ENCODE measurements around the gene ALG12.

ALG12 gene

GRCh38 chr22:49943405-49943765 lies 25.1 kb upstream of the ALG12 start:
- Histone ChIP-seq H4K91ac (ENCODE audit: low read depth, low read length, poor library complexity) (no peak overlapping the region), H3K36me3 (replicated peaks in 1 of 2; ENCODE audit: control insufficient read depth in 2 of 2, insufficient read depth in 2 of 2, low read length in 2 of 2) (no peaks in the 10 kb centered on the region), H3K4me3 (ENCODE audit: low read length in 2 of 2) (no peak overlapping the region), H3K23ac (ENCODE audit: low read depth, low read length, poor library complexity) (no peak overlapping the region), H4K8ac (ENCODE audit: low read depth, low read length) (no peak overlapping the region), H2BK12ac (ENCODE audit: low read length) (no peak overlapping the region), H2BK120ac (ENCODE audit: low read depth, low read length) (no peak overlapping the region), H3K79me1 (ENCODE audit: low read depth, low read length) (no peaks in the 10 kb centered on the region), H3K4me2 (ENCODE audit: insufficient read depth, low read length, poor library complexity, severe bottlenecking) (no peak overlapping the region), H3K27me3 (ENCODE audit: control insufficient read depth in 3 of 3, insufficient read depth in 3 of 3, low read depth in 1 of 3, low read length in 3 of 3) (no peaks in the 10 kb centered on the region), H2BK5ac (ENCODE audit: low read length) (no peak overlapping the region), H2AFZ (ENCODE audit: low read length) (no peak overlapping the region), H2AK5ac (ENCODE audit: low read depth, low read length) (peak overlapping the region; percentile 93), H3K18ac (ENCODE audit: low read length) (peak overlapping the region; percentile 64), H3K9me3 (replicated peaks in 1 of 2; ENCODE audit: control insufficient read depth in 2 of 2, insufficient read depth in 1 of 2, low read depth in 1 of 2, low read length in 2 of 2) (no peaks in the 10 kb centered on the region), H3K27ac (replicated peaks; ENCODE audit: low read length) (no peak overlapping the region), H3K4ac (ENCODE audit: low read length) (no peak overlapping the region), H3K14ac (ENCODE audit: low read length) (no peak overlapping the region), H2BK15ac (ENCODE audit: low read length) (peak overlapping the region; percentile 67), H3K9ac (ENCODE audit: low read depth, low read length, poor library complexity) (no peak overlapping the region), H3K4me1 (ENCODE audit: control insufficient read depth in 2 of 2, insufficient read depth in 1 of 2, low read depth in 1 of 2, low read length in 2 of 2) (peaks cover 8 to 21% of the 10 kb centered on the region in 2 donors)
- no CpG with 5 or more reads among the region's 11 CpGs for WGBS, 2 donors (ENCODE audit: extremely low coverage in 2 of 2, insufficient read length in 2 of 2, insufficient replicate concordance in 1 of 2)
- DNase-seq (ENCODE audit: low spot score): no peak

GRCh38 chr22:49942565-49943404 lies 24.5 kb upstream of the ALG12 start:
- no peak overlapping the region for H2BK5ac ChIP-seq (ENCODE audit: low read length)
- whole genome bisulfite sequencing, 2 donors (ENCODE audit: extremely low coverage in 2 of 2, insufficient read length in 2 of 2, insufficient replicate concordance in 1 of 2): 100% methylated on average over 3 of the region's 21 CpGs
- H2AFZ ChIP-seq (ENCODE audit: low read length): no peak overlapping the region
- no peaks in the 10 kb centered on the region for H3K36me3 ChIP-seq (replicated peaks in 1 of 2; ENCODE audit: control insufficient read depth in 2 of 2, insufficient read depth in 2 of 2, low read length in 2 of 2)
- H2BK12ac ChIP-seq (ENCODE audit: low read length): peak overlapping the region; percentile 46
- H4K8ac ChIP-seq (ENCODE audit: low read depth, low read length): no peak overlapping the region
- no peak overlapping the region for H3K27ac ChIP-seq (replicated peaks; ENCODE audit: low read length)
- H2BK15ac ChIP-seq (ENCODE audit: low read length): peak overlapping the region; percentile 59
- DNase-seq (ENCODE audit: low spot score): no peak
- peak overlapping the region; percentile 69 for H4K91ac ChIP-seq (ENCODE audit: low read depth, low read length, poor library complexity)
- peaks cover 8 to 22% of the 10 kb centered on the region in 2 donors for H3K4me1 ChIP-seq (ENCODE audit: control insufficient read depth in 2 of 2, insufficient read depth in 1 of 2, low read depth in 1 of 2, low read length in 2 of 2)
- H3K27me3 ChIP-seq (ENCODE audit: control insufficient read depth in 3 of 3, insufficient read depth in 3 of 3, low read depth in 1 of 3, low read length in 3 of 3): no peaks in the 10 kb centered on the region
- peak overlapping the region; percentile 84 for H3K18ac ChIP-seq (ENCODE audit: low read length)
- no peak overlapping the region for H3K4me3 ChIP-seq (ENCODE audit: low read length in 2 of 2)
- H2BK120ac ChIP-seq (ENCODE audit: low read depth, low read length): no peak overlapping the region
- H3K4me2 ChIP-seq (ENCODE audit: insufficient read depth, low read length, poor library complexity, severe bottlenecking): no peak overlapping the region
- no peak overlapping the region for H3K23ac ChIP-seq (ENCODE audit: low read depth, low read length, poor library complexity)
- peak overlapping the region; percentile 93 for H2AK5ac ChIP-seq (ENCODE audit: low read depth, low read length)
- H3K79me1 ChIP-seq (ENCODE audit: low read depth, low read length): no peaks in the 10 kb centered on the region
- peak overlapping the region; percentile 6 for H3K14ac ChIP-seq (ENCODE audit: low read length)
- peak overlapping the region; percentile 50 for H3K9ac ChIP-seq (ENCODE audit: low read depth, low read length, poor library complexity)
- H3K4ac ChIP-seq (ENCODE audit: low read length): no peak overlapping the region
- no peaks in the 10 kb centered on the region for H3K9me3 ChIP-seq (replicated peaks in 1 of 2; ENCODE audit: control insufficient read depth in 2 of 2, insufficient read depth in 1 of 2, low read depth in 1 of 2, low read length in 2 of 2)

- Histone ChIP-seq H2BK5ac (ENCODE audit: low read length) (no peak overlapping the region), H3K4ac (ENCODE audit: low read length) (no peak overlapping the region), H3K79me1 (ENCODE audit: low read depth, low read length) (no peaks in the 10 kb centered on the region), H3K27me3 (ENCODE audit: control insufficient read depth in 3 of 3, insufficient read depth in 3 of 3, low read depth in 1 of 3, low read length in 3 of 3) (peaks cover 0 to 5% (median 0%) of the 10 kb centered on the region in 3 experiments), H2BK15ac (ENCODE audit: low read length) (peak overlapping the region; percentile 83), H4K8ac (ENCODE audit: low read depth, low read length) (no peak overlapping the region), H4K91ac (ENCODE audit: low read depth, low read length, poor library complexity) (no peak overlapping the region), H3K9me3 (replicated peaks in 1 of 2; ENCODE audit: control insufficient read depth in 2 of 2, insufficient read depth in 1 of 2, low read depth in 1 of 2, low read length in 2 of 2) (no peaks in the 10 kb centered on the region), H3K27ac (replicated peaks; ENCODE audit: low read length) (no peak overlapping the region), H3K36me3 (replicated peaks in 1 of 2; ENCODE audit: control insufficient read depth in 2 of 2, insufficient read depth in 2 of 2, low read length in 2 of 2) (no peaks in the 10 kb centered on the region), H3K14ac (ENCODE audit: low read length) (no peak overlapping the region), H2AK5ac (ENCODE audit: low read depth, low read length) (peak overlapping the region; percentile 64), H3K18ac (ENCODE audit: low read length) (peak overlapping the region; percentile 44), H2AFZ (ENCODE audit: low read length) (no peak overlapping the region), H3K4me1 (ENCODE audit: control insufficient read depth in 2 of 2, insufficient read depth in 1 of 2, low read depth in 1 of 2, low read length in 2 of 2) (peaks cover 7 to 18% of the 10 kb centered on the region in 2 donors), H3K4me3 (ENCODE audit: low read length in 2 of 2) (no peak overlapping the region), H3K4me2 (ENCODE audit: insufficient read depth, low read length, poor library complexity, severe bottlenecking) (no peak overlapping the region), H3K23ac (ENCODE audit: low read depth, low read length, poor library complexity) (no peak overlapping the region), H3K9ac (ENCODE audit: low read depth, low read length, poor library complexity) (peak overlapping the region; percentile 51), H2BK12ac (ENCODE audit: low read length) (peak overlapping the region; percentile 89), H2BK120ac (ENCODE audit: low read depth, low read length) (no peak overlapping the region)
- DNase-seq (ENCODE audit: low spot score): no peak
- WGBS, 2 donors (ENCODE audit: extremely low coverage in 2 of 2, insufficient read length in 2 of 2, insufficient replicate concordance in 1 of 2): no CpG with 5 or more reads among the region's 17 CpGs
Measured at GRCh38 chr22:49941507-49942316, 23.5 kb upstream of the ALG12 start.
